ENCODE data around the gene GFRA1. TPM values are rescaled to one million over a fixed set of nuclear protein-coding genes. Genes with fewer than 3 reads are reported as not detected.
A peak's percentile ranks its signal among the peaks of the same experiment; 100 is the strongest.

The GFRA1 gene
- total and polyA plus RNA-seq, 2 donors (not counting 1 experiment from before 2014, with no cell fraction given) = 6.3 to 29.6 TPM

DNA sequence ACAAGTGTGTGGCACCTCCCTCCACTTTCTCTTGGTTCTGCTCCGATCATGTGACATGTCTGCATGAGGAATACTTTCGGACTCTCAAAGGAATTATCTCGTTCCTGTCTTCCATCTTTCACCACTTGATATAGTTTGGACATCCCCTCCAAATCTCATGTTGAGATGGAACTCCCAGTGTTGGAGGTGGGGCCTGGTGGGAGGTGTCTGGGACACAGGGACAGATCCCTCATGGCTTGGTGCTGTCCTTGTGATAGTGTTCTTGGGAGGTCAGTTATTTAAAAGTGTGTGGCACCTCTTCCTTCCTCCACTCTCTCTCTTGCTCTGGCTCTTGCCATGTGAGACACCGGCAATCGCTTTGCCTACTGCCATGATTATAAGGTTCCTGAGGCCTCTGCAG lies 166.4 kb downstream of the GFRA1 start:
- Histone ChIP-seq H3K27me3 (ENCODE audit: control insufficient read depth, insufficient read depth, low read length) (no peaks in the 10 kb centered on the region), H3K4me1 (ENCODE audit: control insufficient read depth, extremely low read depth, insufficient read depth, low read length) (no peaks in the 10 kb centered on the region)
- TF ChIP-seq, protein P1, sequence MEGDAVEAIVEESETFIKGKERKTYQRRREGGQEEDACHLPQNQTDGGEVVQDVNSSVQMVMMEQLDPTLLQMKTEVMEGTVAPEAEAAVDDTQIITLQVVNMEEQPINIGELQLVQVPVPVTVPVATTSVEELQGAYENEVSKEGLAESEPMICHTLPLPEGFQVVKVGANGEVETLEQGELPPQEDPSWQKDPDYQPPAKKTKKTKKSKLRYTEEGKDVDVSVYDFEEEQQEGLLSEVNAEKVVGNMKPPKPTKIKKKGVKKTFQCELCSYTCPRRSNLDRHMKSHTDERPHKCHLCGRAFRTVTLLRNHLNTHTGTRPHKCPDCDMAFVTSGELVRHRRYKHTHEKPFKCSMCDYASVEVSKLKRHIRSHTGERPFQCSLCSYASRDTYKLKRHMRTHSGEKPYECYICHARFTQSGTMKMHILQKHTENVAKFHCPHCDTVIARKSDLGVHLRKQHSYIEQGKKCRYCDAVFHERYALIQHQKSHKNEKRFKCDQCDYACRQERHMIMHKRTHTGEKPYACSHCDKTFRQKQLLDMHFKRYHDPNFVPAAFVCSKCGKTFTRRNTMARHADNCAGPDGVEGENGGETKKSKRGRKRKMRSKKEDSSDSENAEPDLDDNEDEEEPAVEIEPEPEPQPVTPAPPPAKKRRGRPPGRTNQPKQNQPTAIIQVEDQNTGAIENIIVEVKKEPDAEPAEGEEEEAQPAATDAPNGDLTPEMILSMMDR (conservative IDR thresholded peaks at IDR 0.05 in 1 of 2, IDR thresholded peaks at IDR 0.05 in 1 of 2; ENCODE audit: low read depth in 1 of 2, low read length in 2 of 2) = no peak
- TF ChIP-seq EZH2 (IDR thresholded peaks at IDR 0.05; ENCODE audit: low read length, missing control alignments) = no peak

DNA sequence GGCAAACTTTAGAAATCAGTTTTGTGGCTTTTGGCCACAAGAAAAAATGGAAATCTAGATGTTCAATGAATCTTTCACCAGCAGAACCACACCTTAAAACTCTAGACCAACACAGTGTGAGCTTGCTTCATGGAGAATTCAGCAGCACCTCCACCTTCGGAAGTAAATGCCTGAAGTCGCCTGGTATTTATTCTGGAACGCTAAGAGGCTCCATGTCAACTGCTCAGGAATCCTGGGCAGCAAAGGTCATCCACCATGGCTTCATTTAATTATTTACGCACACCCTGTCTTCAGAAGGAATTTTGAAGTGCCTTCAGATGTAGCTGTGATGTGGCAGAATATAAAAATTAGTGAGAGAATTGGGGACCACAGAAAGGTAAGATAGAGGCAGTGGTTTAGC lies 167.7 kb downstream of the GFRA1 start:
- Histone ChIP-seq H3K79me2 (ENCODE audit: control insufficient read depth, insufficient read depth, low read length) (no peaks in the 10 kb centered on the region), H3K9ac (ENCODE audit: insufficient read depth, low read length) (no peak overlapping the region)

More for the DNA sequence above, 166.4 kb downstream of the GFRA1 start:
- Histone ChIP-seq H3K9me3 (ENCODE audit: control insufficient read depth, insufficient read depth, low read depth, low read length) (no peaks in the 10 kb centered on the region), H3K4me3 (replicated peaks in 1 of 4; ENCODE audit: control extremely low read depth in 1 of 4, insufficient read depth in 1 of 4, low read depth in 3 of 4, low read length in 4 of 4) (no peak overlapping the region), H4K20me1 (ENCODE audit: control insufficient read depth, extremely low read depth, insufficient read depth, low read length) (no peaks in the 10 kb centered on the region), H3K79me2 (ENCODE audit: control insufficient read depth, insufficient read depth, low read length) (no peaks in the 10 kb centered on the region), H3K36me3 (ENCODE audit: control insufficient read depth, insufficient read depth, low read length) (no peaks in the 10 kb centered on the region), H3K27ac (ENCODE audit: insufficient read depth, low read length) (no peak overlapping the region), H2AFZ (ENCODE audit: low read length) (no peak overlapping the region), H3K9ac (ENCODE audit: insufficient read depth, low read length) (no peak overlapping the region), H3K4me2 (ENCODE audit: extremely low read depth, insufficient read depth, low read length) (no peak overlapping the region)
- no peak for DNase-seq (ENCODE audit: low read depth in 2 of 2)

GRCh38 chr10:116104210-116104932 lies 168.6 kb downstream of the GFRA1 start:
- Histone ChIP-seq H2AFZ (ENCODE audit: low read length) (no peak overlapping the region), H3K9me3 (ENCODE audit: control insufficient read depth, insufficient read depth, low read depth, low read length) (no peaks in the 10 kb centered on the region), H3K4me2 (ENCODE audit: extremely low read depth, insufficient read depth, low read length) (no peak overlapping the region), H3K27ac (ENCODE audit: insufficient read depth, low read length) (no peak overlapping the region), H3K4me1 (ENCODE audit: control insufficient read depth, extremely low read depth, insufficient read depth, low read length) (no peaks in the 10 kb centered on the region), H3K36me3 (ENCODE audit: control insufficient read depth, insufficient read depth, low read length) (no peaks in the 10 kb centered on the region), H4K20me1 (ENCODE audit: control insufficient read depth, extremely low read depth, insufficient read depth, low read length) (no peaks in the 10 kb centered on the region), H3K79me2 (ENCODE audit: control insufficient read depth, insufficient read depth, low read length) (no peaks in the 10 kb centered on the region), H3K27me3 (ENCODE audit: control insufficient read depth, insufficient read depth, low read length) (no peaks in the 10 kb centered on the region), H3K9ac (ENCODE audit: insufficient read depth, low read length) (no peak overlapping the region), H3K4me3 (replicated peaks in 1 of 4; ENCODE audit: control extremely low read depth in 1 of 4, insufficient read depth in 1 of 4, low read depth in 3 of 4, low read length in 4 of 4) (no peak overlapping the region)
- TF ChIP-seq EZH2 (IDR thresholded peaks at IDR 0.05; ENCODE audit: low read length, missing control alignments) = no peak
- TF ChIP-seq, protein P1 (conservative IDR thresholded peaks at IDR 0.05 in 1 of 2, IDR thresholded peaks at IDR 0.05 in 1 of 2; ENCODE audit: low read depth in 1 of 2, low read length in 2 of 2) = no peak
- peak in 1 of 2 donors; percentile 33 for DNase-seq (ENCODE audit: low read depth in 2 of 2)

More for the DNA sequence above, 167.7 kb downstream of the GFRA1 start:
- Histone ChIP-seq H3K4me3 (replicated peaks in 1 of 4; ENCODE audit: control extremely low read depth in 1 of 4, insufficient read depth in 1 of 4, low read depth in 3 of 4, low read length in 4 of 4) (no peak overlapping the region), H3K27me3 (ENCODE audit: control insufficient read depth, insufficient read depth, low read length) (no peaks in the 10 kb centered on the region), H3K4me2 (ENCODE audit: extremely low read depth, insufficient read depth, low read length) (no peak overlapping the region), H3K4me1 (ENCODE audit: control insufficient read depth, extremely low read depth, insufficient read depth, low read length) (no peaks in the 10 kb centered on the region), H2AFZ (ENCODE audit: low read length) (no peak overlapping the region), H3K27ac (ENCODE audit: insufficient read depth, low read length) (no peak overlapping the region), H4K20me1 (ENCODE audit: control insufficient read depth, extremely low read depth, insufficient read depth, low read length) (no peaks in the 10 kb centered on the region), H3K9me3 (ENCODE audit: control insufficient read depth, insufficient read depth, low read depth, low read length) (no peaks in the 10 kb centered on the region), H3K36me3 (ENCODE audit: control insufficient read depth, insufficient read depth, low read length) (no peaks in the 10 kb centered on the region)
- no peak for DNase-seq (ENCODE audit: low read depth in 2 of 2)
- TF ChIP-seq, protein P1 (conservative IDR thresholded peaks at IDR 0.05 in 1 of 2, IDR thresholded peaks at IDR 0.05 in 1 of 2; ENCODE audit: low read depth in 1 of 2, low read length in 2 of 2) = no peak
- TF ChIP-seq EZH2 (IDR thresholded peaks at IDR 0.05; ENCODE audit: low read length, missing control alignments) = no peak
